ENCODE data around the gene LMO7.

DNA sequence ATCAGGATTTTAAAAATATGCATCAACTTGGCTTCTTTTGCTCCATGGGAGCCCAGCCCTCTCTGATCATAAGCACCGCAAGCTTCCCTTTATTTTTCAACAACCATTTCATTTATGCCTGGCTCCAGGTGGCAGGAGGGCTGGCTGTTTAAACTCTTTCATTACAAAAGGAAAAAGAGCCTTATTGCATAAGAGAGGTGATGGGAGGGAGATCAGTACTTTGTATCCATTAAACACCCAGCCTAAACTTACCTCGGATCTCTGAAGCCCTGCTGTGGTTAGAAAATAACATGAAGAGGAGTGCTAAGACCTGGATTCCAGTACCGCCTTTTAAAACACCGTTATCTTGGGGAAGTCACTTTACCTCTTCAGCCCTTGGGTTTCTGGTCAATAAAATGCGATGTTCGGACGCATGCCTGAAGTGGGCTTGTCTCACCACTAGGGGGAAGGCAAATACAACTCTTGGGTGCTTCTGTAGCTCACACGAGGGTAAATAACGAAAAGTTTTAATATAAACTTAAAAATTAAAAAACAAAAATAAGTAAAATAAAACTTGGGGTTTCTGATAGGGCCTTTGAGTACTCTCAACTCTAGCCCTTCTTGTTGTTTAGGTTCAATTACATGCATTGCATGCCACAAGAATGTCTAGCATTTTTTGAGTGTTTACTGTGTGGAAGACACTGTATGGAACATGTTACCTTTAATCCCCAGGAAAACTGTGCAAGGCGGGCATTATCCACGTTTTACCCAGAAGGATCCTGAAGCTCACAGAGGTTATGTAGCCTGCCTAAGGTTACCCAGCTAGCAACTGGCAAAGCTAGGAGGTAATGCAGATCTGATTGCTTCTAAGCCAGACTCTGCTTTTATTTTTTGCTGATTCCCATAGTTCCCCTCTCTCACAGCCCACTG lies 240.3 kb downstream of the LMO7 start:
- TF ChIP-seq YY1 (IDR thresholded peaks at IDR 0.05; ENCODE audit: insufficient read depth, insufficient read length): no peak
- TF ChIP-seq SUZ12 (IDR thresholded peaks at IDR 0.05; ENCODE audit: extremely low read depth, insufficient read depth, insufficient read length): no peak

All from NT2/D1 (cell line).